ENCODE results near the gene BRSK2.

BRSK2 gene

DNA sequence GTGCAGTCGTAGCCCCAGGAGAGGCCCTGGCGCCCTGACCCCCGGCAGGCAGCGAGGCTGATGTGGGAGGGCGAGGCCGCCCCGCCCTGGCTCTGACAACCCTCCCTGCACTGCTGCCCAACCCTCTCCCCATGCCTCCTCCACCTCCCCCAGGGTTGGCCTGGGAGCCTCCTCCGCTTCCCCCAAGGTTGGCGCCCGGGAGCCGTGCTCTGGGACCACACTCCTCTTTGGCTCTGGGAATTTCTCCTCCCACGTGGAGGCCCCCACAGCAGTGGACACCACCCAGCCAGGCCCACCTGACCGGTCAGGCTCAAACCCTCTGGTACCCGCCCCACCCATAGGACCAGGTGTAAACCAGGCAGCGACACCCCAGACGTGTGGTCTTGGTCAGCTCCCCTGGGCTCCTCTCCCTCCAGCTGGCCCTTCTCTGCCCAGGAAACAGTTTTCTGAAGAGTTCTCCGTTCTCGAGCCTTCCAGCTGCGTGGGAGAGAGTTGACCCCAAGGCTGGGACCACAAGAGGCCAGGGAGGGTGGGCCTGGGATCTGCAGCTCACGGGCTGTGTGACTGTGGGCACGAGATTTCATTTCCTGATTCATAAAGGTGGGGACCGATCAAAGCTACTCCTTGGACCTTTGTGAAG lies 39.5 kb upstream of the BRSK2 start:
- DNase-seq (ENCODE audit: insufficient read length, low spot score) (no peak), FAIRE-seq (no peak)
- TF ChIP-seq, protein P1, sequence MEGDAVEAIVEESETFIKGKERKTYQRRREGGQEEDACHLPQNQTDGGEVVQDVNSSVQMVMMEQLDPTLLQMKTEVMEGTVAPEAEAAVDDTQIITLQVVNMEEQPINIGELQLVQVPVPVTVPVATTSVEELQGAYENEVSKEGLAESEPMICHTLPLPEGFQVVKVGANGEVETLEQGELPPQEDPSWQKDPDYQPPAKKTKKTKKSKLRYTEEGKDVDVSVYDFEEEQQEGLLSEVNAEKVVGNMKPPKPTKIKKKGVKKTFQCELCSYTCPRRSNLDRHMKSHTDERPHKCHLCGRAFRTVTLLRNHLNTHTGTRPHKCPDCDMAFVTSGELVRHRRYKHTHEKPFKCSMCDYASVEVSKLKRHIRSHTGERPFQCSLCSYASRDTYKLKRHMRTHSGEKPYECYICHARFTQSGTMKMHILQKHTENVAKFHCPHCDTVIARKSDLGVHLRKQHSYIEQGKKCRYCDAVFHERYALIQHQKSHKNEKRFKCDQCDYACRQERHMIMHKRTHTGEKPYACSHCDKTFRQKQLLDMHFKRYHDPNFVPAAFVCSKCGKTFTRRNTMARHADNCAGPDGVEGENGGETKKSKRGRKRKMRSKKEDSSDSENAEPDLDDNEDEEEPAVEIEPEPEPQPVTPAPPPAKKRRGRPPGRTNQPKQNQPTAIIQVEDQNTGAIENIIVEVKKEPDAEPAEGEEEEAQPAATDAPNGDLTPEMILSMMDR (IDR thresholded peaks at IDR 0.05; ENCODE audit: insufficient read depth, missing control alignments): no peak

GRCh38 chr11:1351278-1351937 lies 38.3 kb upstream of the BRSK2 start:
- TF ChIP-seq, protein P1 (IDR thresholded peaks at IDR 0.05; ENCODE audit: insufficient read depth, missing control alignments): no peak
- no peak for FAIRE-seq
- DNase-seq (ENCODE audit: insufficient read length, low spot score): no peak

- DNase-seq (ENCODE audit: insufficient read length, low spot score): no peak
- FAIRE-seq: no peak
- TF ChIP-seq, protein P1 (IDR thresholded peaks at IDR 0.05; ENCODE audit: insufficient read depth, missing control alignments): no peak
Measured at GRCh38 chr11:1352696-1353382, 36.9 kb upstream of the BRSK2 start.

DNA sequence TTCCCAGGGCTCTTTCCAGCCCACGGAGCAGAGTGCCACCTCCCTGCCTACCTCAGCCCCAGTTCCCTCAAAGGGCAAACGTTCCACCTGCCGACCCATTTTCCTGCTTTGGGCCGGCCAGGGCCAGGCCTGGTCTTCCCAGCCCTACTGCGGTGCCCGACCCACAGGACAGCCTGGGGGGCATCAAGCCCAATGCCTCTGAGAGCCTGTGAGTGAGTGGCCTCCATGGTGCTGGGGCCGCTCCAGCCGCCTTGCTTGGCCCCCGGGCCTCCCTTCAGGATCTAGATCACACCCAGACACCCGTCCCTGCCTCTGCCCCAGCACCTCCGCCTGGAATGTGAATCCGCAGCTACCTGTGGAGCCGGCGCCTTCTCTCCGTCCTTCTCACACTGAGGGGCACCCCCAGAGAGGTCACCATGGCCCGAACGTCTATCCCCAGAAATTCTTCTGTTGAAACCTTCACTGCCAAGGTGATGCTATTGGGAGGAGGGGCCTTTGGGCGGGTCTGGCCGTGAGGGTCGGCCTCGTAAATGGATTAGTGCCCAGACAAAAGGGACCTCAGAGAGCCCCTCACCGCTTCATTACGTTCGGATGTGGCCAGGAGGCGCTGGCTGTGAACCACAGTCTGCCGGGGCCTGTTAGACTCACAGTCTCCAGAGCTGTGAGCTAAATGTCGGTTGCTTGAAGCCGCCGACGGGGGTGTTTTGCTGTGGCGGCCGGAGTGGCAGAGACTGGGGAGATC lies 36.2 kb upstream of the BRSK2 start:
- FAIRE-seq (no peak), DNase-seq (ENCODE audit: insufficient read length, low spot score) (no peak)
- TF ChIP-seq, protein P1 (IDR thresholded peaks at IDR 0.05; ENCODE audit: insufficient read depth, missing control alignments): no peak

- no peak for FAIRE-seq
- TF ChIP-seq, protein P1 (IDR thresholded peaks at IDR 0.05; ENCODE audit: insufficient read depth, missing control alignments): no peak
- no peak for DNase-seq (ENCODE audit: insufficient read length, low spot score)
Measured at GRCh38 chr11:1354125-1354938, 35.4 kb upstream of the BRSK2 start.

DNA sequence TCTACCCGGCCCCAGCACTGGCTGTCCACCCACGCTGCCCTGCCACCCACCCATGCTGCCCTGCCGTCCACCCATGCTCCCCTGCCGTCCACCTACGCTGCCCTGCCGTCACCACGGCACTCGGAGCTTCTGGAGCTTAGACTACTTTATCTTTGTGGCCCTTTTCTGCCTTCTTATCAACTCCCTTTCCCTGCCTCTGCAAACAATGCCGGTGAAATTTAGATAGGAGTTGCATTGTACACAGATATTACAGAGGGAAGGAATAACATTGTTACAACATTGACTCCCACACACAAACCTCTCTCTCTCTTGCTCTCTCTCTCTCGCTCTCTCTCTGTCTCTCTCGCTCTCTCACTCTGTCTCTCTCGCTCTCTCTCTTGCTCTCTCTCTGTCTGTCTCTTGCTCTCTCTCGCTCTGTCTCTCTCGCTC lies 33.7 kb upstream of the BRSK2 start:
- no peak for DNase-seq (ENCODE audit: insufficient read length, low spot score)
- no peak for FAIRE-seq
- TF ChIP-seq, protein P1 (IDR thresholded peaks at IDR 0.05; ENCODE audit: insufficient read depth, missing control alignments): no peak

All from D721Med (cell line).